ENCODE data around the gene FDX1.

DNA sequence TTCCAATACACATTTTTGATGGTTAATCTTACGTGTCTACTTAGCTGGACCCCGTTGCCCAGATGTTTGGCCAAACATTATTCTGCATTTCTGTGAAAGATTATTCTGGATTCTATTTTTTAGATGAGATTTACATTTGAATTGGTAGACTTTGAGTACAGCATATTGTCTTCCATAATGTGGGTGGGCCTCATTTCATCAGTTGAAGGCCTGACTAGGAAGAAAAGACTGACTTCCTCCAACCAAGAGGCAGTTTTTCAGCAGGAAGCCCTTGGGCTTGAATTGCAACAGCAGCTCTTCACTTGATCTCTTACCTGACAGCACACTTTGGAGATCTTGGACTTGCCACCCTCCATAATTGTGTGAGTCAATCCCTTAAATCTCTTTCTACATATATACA, 58.7 kb downstream of the FDX1 start:
- no peak for TF ChIP-seq CTCF (IDR thresholded peaks at IDR 0.05; ENCODE audit: control extremely low read depth in 1 of 3, insufficient read depth in 1 of 3, low read depth in 1 of 3, low read length in 3 of 3)
- no peak for TF ChIP-seq PHF8 (conservative IDR thresholded peaks at IDR 0.05; ENCODE audit: low read depth, low read length)
- TF ChIP-seq, protein P1, sequence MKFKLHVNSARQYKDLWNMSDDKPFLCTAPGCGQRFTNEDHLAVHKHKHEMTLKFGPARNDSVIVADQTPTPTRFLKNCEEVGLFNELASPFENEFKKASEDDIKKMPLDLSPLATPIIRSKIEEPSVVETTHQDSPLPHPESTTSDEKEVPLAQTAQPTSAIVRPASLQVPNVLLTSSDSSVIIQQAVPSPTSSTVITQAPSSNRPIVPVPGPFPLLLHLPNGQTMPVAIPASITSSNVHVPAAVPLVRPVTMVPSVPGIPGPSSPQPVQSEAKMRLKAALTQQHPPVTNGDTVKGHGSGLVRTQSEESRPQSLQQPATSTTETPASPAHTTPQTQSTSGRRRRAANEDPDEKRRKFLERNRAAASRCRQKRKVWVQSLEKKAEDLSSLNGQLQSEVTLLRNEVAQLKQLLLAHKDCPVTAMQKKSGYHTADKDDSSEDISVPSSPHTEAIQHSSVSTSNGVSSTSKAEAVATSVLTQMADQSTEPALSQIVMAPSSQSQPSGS (IDR thresholded peaks at IDR 0.05; ENCODE audit: low read length), result no peak
- TF ChIP-seq EZH2 (IDR thresholded peaks at IDR 0.05; ENCODE audit: low read depth, low read length, severe bottlenecking), result no peak
- TF ChIP-seq TAF1 (IDR thresholded peaks at IDR 0.05; ENCODE audit: low read depth, low read length), result no peak
